ENCODE measurements around the gene BCAP31.
"Not testable (repeated sequence)": the region's sequence is repeated elsewhere in the genome, so short reads cannot be mapped to it uniquely, and the experiment has no call there.

GRCh38 chrX:153696538-153696937, 27.6 kb downstream of the BCAP31 start:
- TF ChIP-seq CTCF (IDR thresholded peaks at IDR 0.05); EZH2 (IDR thresholded peaks at IDR 0.05; ENCODE audit: borderline replicate concordance, insufficient read depth, low read depth, low read length, poor library complexity, severe bottlenecking): not testable (repeated sequence)
